GM19468 (cell line): Measurements from ENCODE around the gene SMR3B.
A peak's percentile ranks its signal among the peaks of the same experiment; 100 is the strongest.

ENCODE experiments used
- ATAC-seq: cut with Tn5 transposase; IDR thresholded peaks from one replicate; pipeline ENCODE4 v1.9.1; 2021; ENCODE audit warnings: mild to moderate bottlenecking, moderate library complexity, moderate number of reproducible peaks; ENCODE audit not compliant: unreplicated experiment; ENCODE audit errors: extremely low read depth

SMR3B gene

GRCh38 chr4:70382691-70383181 lies at the start of gene SMR3B:
SMR3B (plus strand) TSS chr4:70383131; CDS start chr4:70384511, 1,380 bp downstream.
- no peak for ATAC-seq

GRCh38 chr4:70334681-70335080 lies 48.2 kb upstream of the SMR3B start, which contains the start of gene CABS1:
CABS1 (plus strand) TSS chr4:70334981; CDS start chr4:70335040, 59 bp downstream.
- ATAC-seq: no peak

GRCh38 chr4:70336043-70336442 lies 46.9 kb upstream of the SMR3B start:
- no peak for ATAC-seq

GRCh38 chr4:70337886-70338420 lies 45.0 kb upstream of the SMR3B start:
- ATAC-seq: no peak

- no peak for ATAC-seq
Measured at GRCh38 chr4:70356185-70356584, 26.7 kb upstream of the SMR3B start.

- ATAC-seq: no peak
Measured at GRCh38 chr4:70359115-70359661, 23.7 kb upstream of the SMR3B start.

GRCh38 chr4:70360460-70360859 lies 22.5 kb upstream of the SMR3B start, which contains the start of gene SMR3A:
SMR3A (plus strand) TSS chr4:70360760; CDS start chr4:70362116, 1,356 bp downstream.
- ATAC-seq: no peak

GRCh38 chr4:70364002-70364401 lies 18.9 kb upstream of the SMR3B start:
- no peak for ATAC-seq

GRCh38 chr4:70365479-70365878 lies 17.5 kb upstream of the SMR3B start:
- ATAC-seq: no peak

GRCh38 chr4:70367813-70368212 lies 15.1 kb upstream of the SMR3B start:
- ATAC-seq: no peak

GRCh38 chr4:70371987-70372386 lies 10.9 kb upstream of the SMR3B start:
- no peak for ATAC-seq

GRCh38 chr4:70372760-70373159 lies 10.2 kb upstream of the SMR3B start:
- ATAC-seq: no peak

- ATAC-seq: no peak
Measured at GRCh38 chr4:70380578-70380977, 2.4 kb upstream of the SMR3B start.

- peak; percentile 38 for ATAC-seq
Measured at GRCh38 chr4:70392057-70392776, 9.3 kb downstream of the SMR3B start.

- no peak for ATAC-seq
Measured at GRCh38 chr4:70397580-70397979, 14.6 kb downstream of the SMR3B start, which contains the start of gene OPRPN. OPRPN (plus strand) TSS chr4:70397940; CDS start chr4:70399286, 1,346 bp downstream.

- ATAC-seq: no peak
Measured at GRCh38 chr4:70399319-70399718, 16.4 kb downstream of the SMR3B start.

- no peak for ATAC-seq
Measured at GRCh38 chr4:70402762-70403161, 19.8 kb downstream of the SMR3B start.

GRCh38 chr4:70405765-70406164 lies 22.8 kb downstream of the SMR3B start:
- ATAC-seq: no peak

- ATAC-seq: no peak
Measured at GRCh38 chr4:70425306-70425705, 42.4 kb downstream of the SMR3B start.

GRCh38 chr4:70426789-70427188 lies 43.9 kb downstream of the SMR3B start:
- ATAC-seq: no peak

GRCh38 chr4:70437197-70437596 lies 54.3 kb downstream of the SMR3B start:
- ATAC-seq: no peak
